HEK293 (cell line): ENCODE data around the gene PP2D1.

Experiments
- BCL11B ChIP-seq: fragments of 450-650 bp; formaldehyde crosslinking; IDR thresholded peaks from 2 replicates; pipeline ENCODE4 v1.5.1; 2016; ENCODE audit warnings: low read depth, missing biosample characterization, missing genetic modification characterization
- GLI2 ChIP-seq: fragments of 450-650 bp; formaldehyde crosslinking; IDR thresholded peaks from 2 replicates; pipeline ENCODE4; 2017; ENCODE audit warnings: missing biosample characterization, missing genetic modification characterization, low read depth, borderline replicate concordance
- KLF8 ChIP-seq: fragments of 450-650 bp; formaldehyde crosslinking; IDR thresholded peaks from 2 replicates; pipeline ENCODE4 v1.5.1; 2016; ENCODE audit warnings: missing biosample characterization, missing genetic modification characterization
- YY2 ChIP-seq: fragments of 450-650 bp; formaldehyde crosslinking; IDR thresholded peaks from 2 replicates; pipeline ENCODE4 v1.5.1; 2016; ENCODE audit warnings: missing biosample characterization, missing genetic modification characterization
- ZBTB20 ChIP-seq: fragments of 450-650 bp; formaldehyde crosslinking; IDR thresholded peaks from 2 replicates; pipeline ENCODE4 v1.5.1; 2016; ENCODE audit warnings: missing biosample characterization, missing genetic modification characterization
- ZNF112 ChIP-seq: fragments of 450-650 bp; formaldehyde crosslinking; IDR thresholded peaks from 2 replicates; pipeline ENCODE4 v1.5.0; 2017; ENCODE audit warnings: missing biosample characterization, missing genetic modification characterization
- ZNF121 ChIP-seq: fragments of 450-650 bp; formaldehyde crosslinking; IDR thresholded peaks from 2 replicates; pipeline ENCODE4 v1.5.1; 2016; ENCODE audit warnings: missing biosample characterization, missing genetic modification characterization
- ZNF146 ChIP-seq: fragments of 450-650 bp; formaldehyde crosslinking; IDR thresholded peaks from 2 replicates; pipeline ENCODE4 v1.5.1; 2016; ENCODE audit warnings: missing biosample characterization, missing genetic modification characterization
- ZNF157 ChIP-seq: fragments of 450-650 bp; formaldehyde crosslinking; IDR thresholded peaks from 2 replicates; pipeline ENCODE4 v1.5.1; 2016; ENCODE audit warnings: missing biosample characterization, missing genetic modification characterization
- ZNF174 ChIP-seq: fragments of 450-650 bp; formaldehyde crosslinking; IDR thresholded peaks from 2 replicates; pipeline ENCODE4 v1.5.0; 2017; ENCODE audit warnings: missing biosample characterization, mild to moderate bottlenecking, missing genetic modification characterization
- ZNF214 ChIP-seq: fragments of 450-650 bp; formaldehyde crosslinking; IDR thresholded peaks from 2 replicates; pipeline ENCODE4 v1.5.1; 2017; ENCODE audit warnings: missing biosample characterization, mild to moderate bottlenecking, missing genetic modification characterization, borderline replicate concordance
- ZNF239 ChIP-seq: fragments of 450-650 bp; formaldehyde crosslinking; IDR thresholded peaks from 2 replicates; pipeline ENCODE4 v1.5.1; 2016; ENCODE audit warnings: missing biosample characterization, missing genetic modification characterization
- ZNF335 ChIP-seq: fragments of 450-650 bp; formaldehyde crosslinking; conservative IDR thresholded peaks from 2 replicates; pipeline ENCODE4 v1.5.1; 2016; ENCODE audit warnings: missing biosample characterization, missing genetic modification characterization
- ZNF391 ChIP-seq: fragments of 450-650 bp; formaldehyde crosslinking; IDR thresholded peaks from 2 replicates; pipeline ENCODE4 v1.5.1; 2016; ENCODE audit warnings: low read depth, missing biosample characterization, missing genetic modification characterization, borderline replicate concordance
- ZNF394 ChIP-seq: fragments of 450-650 bp; formaldehyde crosslinking; IDR thresholded peaks from 2 replicates; pipeline ENCODE4 v1.5.1; 2016; ENCODE audit warnings: missing biosample characterization, missing genetic modification characterization, mild to moderate bottlenecking, moderate library complexity, borderline replicate concordance
- ZNF473 ChIP-seq: fragments of 450-650 bp; formaldehyde crosslinking; IDR thresholded peaks from 2 replicates; pipeline ENCODE4 v1.5.1; 2017; ENCODE audit warnings: missing biosample characterization, missing genetic modification characterization
- ZNF521 ChIP-seq: fragments of 450-650 bp; formaldehyde crosslinking; IDR thresholded peaks from 2 replicates; pipeline ENCODE4 v1.5.1; 2017; ENCODE audit warnings: missing biosample characterization, mild to moderate bottlenecking, missing genetic modification characterization
- ZNF555 ChIP-seq: fragments of 450-650 bp; formaldehyde crosslinking; conservative IDR thresholded peaks from 2 replicates; pipeline ENCODE4 v1.5.1; 2017; ENCODE audit warnings: missing biosample characterization, mild to moderate bottlenecking, missing genetic modification characterization, inconsistent platforms
- ZNF560 ChIP-seq: fragments of 450-650 bp; formaldehyde crosslinking; IDR thresholded peaks from 2 replicates; pipeline ENCODE4 v1.5.1; 2017; ENCODE audit warnings: missing biosample characterization, missing genetic modification characterization, borderline replicate concordance
- ZNF561 ChIP-seq: fragments of 450-650 bp; IDR thresholded peaks from 2 replicates; pipeline ENCODE4 v1.5.1; 2018; ENCODE audit warnings: missing biosample characterization, missing genetic modification characterization, borderline replicate concordance
- ZNF660 ChIP-seq: fragments of 450-650 bp; IDR thresholded peaks from 2 replicates; pipeline ENCODE4 v1.5.1; 2018; ENCODE audit warnings: missing biosample characterization, mild to moderate bottlenecking, missing genetic modification characterization
- ZNF76 ChIP-seq: fragments of 450-650 bp; formaldehyde crosslinking; IDR thresholded peaks from 2 replicates; pipeline ENCODE4; 2016; ENCODE audit warnings: low read depth, missing biosample characterization, missing genetic modification characterization, borderline replicate concordance
- ZNF776 ChIP-seq: fragments of 450-650 bp; formaldehyde crosslinking; IDR thresholded peaks from 2 replicates; pipeline ENCODE4 v1.5.0; 2017; ENCODE audit warnings: missing biosample characterization, missing genetic modification characterization, borderline replicate concordance
- ZNF843 ChIP-seq: fragments of 450-650 bp; formaldehyde crosslinking; IDR thresholded peaks from 2 replicates; pipeline ENCODE4 v1.5.1; 2016; ENCODE audit warnings: missing biosample characterization, missing genetic modification characterization
- TF ChIP-seq, protein P1 (sequence below): fragments of 450-650 bp; formaldehyde crosslinking; IDR thresholded peaks from 2 replicates; pipeline ENCODE4 v1.5.1; 2016; ENCODE audit warnings: missing biosample characterization, missing genetic modification characterization
- TF ChIP-seq, protein P2 (sequence below): fragments of 450-650 bp; formaldehyde crosslinking; IDR thresholded peaks from 2 replicates; pipeline ENCODE4 v1.5.1; 2016; ENCODE audit warnings: missing biosample characterization, missing genetic modification characterization, borderline replicate concordance
- TF ChIP-seq, protein P3 (sequence below): fragments of 450-650 bp; formaldehyde crosslinking; IDR thresholded peaks from 2 replicates; pipeline ENCODE4 v1.5.1; 2016; ENCODE audit warnings: missing biosample characterization, missing genetic modification characterization
- TF ChIP-seq, protein P4 (sequence below): fragments of 450-650 bp; formaldehyde crosslinking; IDR thresholded peaks from 2 replicates; pipeline ENCODE4 v1.5.1; 2016; ENCODE audit warnings: missing biosample characterization, missing genetic modification characterization

Gene PP2D1

DNA sequence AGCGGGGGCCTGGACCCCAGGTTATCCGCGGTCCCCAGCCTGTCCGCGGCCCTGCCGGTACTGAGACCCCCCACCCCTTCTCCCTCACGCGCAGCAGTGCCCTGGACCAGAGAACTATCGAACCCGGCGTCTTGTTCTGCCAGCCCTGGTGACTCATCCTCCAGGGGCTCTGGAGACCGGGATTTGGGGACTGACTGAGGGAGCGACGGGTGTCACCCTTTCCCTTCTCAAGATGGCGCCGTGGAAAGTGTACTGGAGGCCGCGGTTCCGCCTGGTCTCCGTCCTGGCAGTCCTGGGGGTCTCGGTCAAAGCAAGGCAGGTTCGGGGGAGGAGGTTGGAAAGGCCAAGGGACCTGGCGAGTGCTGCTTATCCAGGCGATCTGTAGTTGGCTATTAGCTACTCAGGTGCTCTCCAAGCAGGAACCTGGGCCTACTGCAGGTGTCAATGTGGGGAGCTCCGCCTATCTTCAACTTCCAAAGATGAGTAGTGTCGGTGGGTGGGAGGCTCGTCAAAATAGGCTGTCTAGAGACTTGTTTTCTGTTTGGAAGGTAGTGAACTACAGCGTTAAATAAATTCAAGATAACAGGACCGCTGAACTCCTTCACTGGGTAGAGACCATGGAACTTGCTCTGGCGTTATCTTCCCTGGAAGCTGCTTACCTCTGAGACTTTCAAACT is 64.4 kb downstream of the PP2D1 start (continued):
- TF ChIP-seq ZNF157 (tag by site-specific recombination) (no peak), ZNF776 (tag by site-specific recombination) (no peak), ZNF174 (tag by site-specific recombination) (no peak), GLI2 (no peak), KLF8 (tag by site-specific recombination) (no peak), ZNF521 (tag by site-specific recombination) (no peak), BCL11B (tag by site-specific recombination) (no peak), ZNF214 (tag by site-specific recombination) (no peak), ZNF76 (tag by site-specific recombination) (peak; percentile 28; the same call in 1 of the 2 replicates), ZNF843 (tag by site-specific recombination) (no peak), ZNF555 (tag by site-specific recombination) (no peak), ZNF561 (tag by site-specific recombination) (peak; percentile 85), ZNF121 (tag by site-specific recombination) (no peak), ZNF391 (tag by site-specific recombination) (0 out of 2 replicates have a peak, but pooled peaks have one; percentile 23), ZBTB20 (peak; percentile 85), ZNF473 (tag by site-specific recombination) (no peak), ZNF394 (tag by site-specific recombination) (peak; percentile 34; the same call in 1 of the 2 replicates), ZNF112 (tag by site-specific recombination) (no peak), ZNF146 (tag by site-specific recombination) (no peak), YY2 (tag by site-specific recombination) (no peak), ZNF660 (0 out of 2 replicates have a peak, but pooled peaks have one; percentile 47), ZNF560 (tag by site-specific recombination) (no peak), ZNF335 (tag by site-specific recombination) (peak; percentile 100), ZNF239 (no peak)
- TF ChIP-seq, protein P1, sequence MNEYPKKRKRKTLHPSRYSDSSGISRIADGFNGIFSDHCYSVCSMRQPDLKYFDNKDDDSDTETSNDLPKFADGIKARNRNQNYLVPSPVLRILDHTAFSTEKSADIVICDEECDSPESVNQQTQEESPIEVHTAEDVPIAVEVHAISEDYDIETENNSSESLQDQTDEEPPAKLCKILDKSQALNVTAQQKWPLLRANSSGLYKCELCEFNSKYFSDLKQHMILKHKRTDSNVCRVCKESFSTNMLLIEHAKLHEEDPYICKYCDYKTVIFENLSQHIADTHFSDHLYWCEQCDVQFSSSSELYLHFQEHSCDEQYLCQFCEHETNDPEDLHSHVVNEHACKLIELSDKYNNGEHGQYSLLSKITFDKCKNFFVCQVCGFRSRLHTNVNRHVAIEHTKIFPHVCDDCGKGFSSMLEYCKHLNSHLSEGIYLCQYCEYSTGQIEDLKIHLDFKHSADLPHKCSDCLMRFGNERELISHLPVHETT (tag by site-specific recombination), result no peak
- TF ChIP-seq, protein P2, sequence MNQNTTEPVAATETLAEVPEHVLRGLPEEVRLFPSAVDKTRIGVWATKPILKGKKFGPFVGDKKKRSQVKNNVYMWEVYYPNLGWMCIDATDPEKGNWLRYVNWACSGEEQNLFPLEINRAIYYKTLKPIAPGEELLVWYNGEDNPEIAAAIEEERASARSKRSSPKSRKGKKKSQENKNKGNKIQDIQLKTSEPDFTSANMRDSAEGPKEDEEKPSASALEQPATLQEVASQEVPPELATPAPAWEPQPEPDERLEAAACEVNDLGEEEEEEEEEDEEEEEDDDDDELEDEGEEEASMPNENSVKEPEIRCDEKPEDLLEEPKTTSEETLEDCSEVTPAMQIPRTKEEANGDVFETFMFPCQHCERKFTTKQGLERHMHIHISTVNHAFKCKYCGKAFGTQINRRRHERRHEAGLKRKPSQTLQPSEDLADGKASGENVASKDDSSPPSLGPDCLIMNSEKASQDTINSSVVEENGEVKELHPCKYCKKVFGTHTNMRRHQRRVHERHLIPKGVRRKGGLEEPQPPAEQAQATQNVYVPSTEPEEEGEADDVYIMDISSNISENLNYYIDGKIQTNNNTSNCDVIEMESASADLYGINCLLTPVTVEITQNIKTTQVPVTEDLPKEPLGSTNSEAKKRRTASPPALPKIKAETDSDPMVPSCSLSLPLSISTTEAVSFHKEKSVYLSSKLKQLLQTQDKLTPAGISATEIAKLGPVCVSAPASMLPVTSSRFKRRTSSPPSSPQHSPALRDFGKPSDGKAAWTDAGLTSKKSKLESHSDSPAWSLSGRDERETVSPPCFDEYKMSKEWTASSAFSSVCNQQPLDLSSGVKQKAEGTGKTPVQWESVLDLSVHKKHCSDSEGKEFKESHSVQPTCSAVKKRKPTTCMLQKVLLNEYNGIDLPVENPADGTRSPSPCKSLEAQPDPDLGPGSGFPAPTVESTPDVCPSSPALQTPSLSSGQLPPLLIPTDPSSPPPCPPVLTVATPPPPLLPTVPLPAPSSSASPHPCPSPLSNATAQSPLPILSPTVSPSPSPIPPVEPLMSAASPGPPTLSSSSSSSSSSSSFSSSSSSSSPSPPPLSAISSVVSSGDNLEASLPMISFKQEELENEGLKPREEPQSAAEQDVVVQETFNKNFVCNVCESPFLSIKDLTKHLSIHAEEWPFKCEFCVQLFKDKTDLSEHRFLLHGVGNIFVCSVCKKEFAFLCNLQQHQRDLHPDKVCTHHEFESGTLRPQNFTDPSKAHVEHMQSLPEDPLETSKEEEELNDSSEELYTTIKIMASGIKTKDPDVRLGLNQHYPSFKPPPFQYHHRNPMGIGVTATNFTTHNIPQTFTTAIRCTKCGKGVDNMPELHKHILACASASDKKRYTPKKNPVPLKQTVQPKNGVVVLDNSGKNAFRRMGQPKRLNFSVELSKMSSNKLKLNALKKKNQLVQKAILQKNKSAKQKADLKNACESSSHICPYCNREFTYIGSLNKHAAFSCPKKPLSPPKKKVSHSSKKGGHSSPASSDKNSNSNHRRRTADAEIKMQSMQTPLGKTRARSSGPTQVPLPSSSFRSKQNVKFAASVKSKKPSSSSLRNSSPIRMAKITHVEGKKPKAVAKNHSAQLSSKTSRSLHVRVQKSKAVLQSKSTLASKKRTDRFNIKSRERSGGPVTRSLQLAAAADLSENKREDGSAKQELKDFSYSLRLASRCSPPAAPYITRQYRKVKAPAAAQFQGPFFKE (tag by site-specific recombination), result no peak
- TF ChIP-seq, protein P3, sequence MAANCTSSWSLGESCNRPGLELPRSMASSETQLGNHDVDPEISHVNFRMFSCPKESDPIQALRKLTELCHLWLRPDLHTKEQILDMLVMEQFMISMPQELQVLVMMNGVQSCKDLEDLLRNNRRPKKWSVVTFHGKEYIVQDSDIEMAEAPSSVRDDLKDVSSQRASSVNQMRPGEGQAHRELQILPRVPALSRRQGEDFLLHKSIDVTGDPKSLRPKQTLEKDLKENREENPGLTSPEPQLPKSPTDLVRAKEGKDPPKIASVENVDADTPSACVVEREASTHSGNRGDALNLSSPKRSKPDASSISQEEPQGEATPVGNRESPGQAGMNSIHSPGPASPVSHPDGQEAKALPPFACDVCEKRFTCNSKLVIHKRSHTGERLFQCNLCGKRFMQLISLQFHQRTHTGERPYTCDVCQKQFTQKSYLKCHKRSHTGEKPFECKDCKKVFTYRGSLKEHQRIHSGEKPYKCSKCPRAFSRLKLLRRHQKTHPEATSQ, result peak; percentile 81; the same call in 1 of the 2 replicates
- TF ChIP-seq, protein P4, sequence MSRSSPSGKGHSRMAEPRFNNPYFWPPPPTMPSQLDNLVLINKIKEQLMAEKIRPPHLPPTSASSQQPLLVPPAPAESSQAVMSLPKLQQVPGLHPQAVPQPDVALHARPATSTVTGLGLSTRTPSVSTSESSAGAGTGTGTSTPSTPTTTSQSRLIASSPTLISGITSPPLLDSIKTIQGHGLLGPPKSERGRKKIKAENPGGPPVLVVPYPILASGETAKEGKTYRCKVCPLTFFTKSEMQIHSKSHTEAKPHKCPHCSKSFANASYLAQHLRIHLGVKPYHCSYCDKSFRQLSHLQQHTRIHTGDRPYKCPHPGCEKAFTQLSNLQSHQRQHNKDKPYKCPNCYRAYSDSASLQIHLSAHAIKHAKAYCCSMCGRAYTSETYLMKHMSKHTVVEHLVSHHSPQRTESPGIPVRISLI (tag by site-specific recombination), result no peak
